A549 (cell line): ENCODE data around the gene EPHB1.

Source experiments
- CHD4 ChIP-seq: fragments of 200-600 bp; sonication (generic); IDR thresholded peaks from 2 replicates; pipeline ENCODE4 v1.6.1; 2016; ENCODE audit warnings: antibody characterized with exemption, mild to moderate bottlenecking, borderline replicate concordance
- CTCF ChIP-seq: fragments of >200 bp; sonication (Bioruptor Twin); formaldehyde crosslinking; IDR thresholded peaks from 3 replicates; pipeline ENCODE4 v1.5.1; 2016
- MAFK ChIP-seq: fragments of 450-650 bp; IDR thresholded peaks from 2 replicates; pipeline ENCODE4 v1.6.1; 2014; ENCODE audit not compliant: partially characterized antibody
- MAX ChIP-seq: IDR thresholded peaks from 2 replicates; pipeline ENCODE4 v1.6.1; 2012
- NR3C1 ChIP-seq: fragments of >200 bp; sonication (Bioruptor Twin); formaldehyde crosslinking; IDR thresholded peaks from 3 replicates; pipeline ENCODE4 v1.6.1; 2017
- POLR2A ChIP-seq: IDR thresholded peaks from 2 replicates; pipeline ENCODE4 v1.6.1; 2012; ENCODE audit warnings: mild to moderate bottlenecking, low read length
- RFX5 ChIP-seq: fragments of 450-650 bp; IDR thresholded peaks from 2 replicates; pipeline ENCODE4 v1.7.1; 2014; ENCODE audit warnings: antibody characterized with exemption, mild to moderate bottlenecking, moderate library complexity
- USF2 ChIP-seq: fragments of 450-650 bp; IDR thresholded peaks from 2 replicates; pipeline ENCODE4 v1.6.1; 2014; ENCODE audit warnings: antibody characterized with exemption
- ZC3H11A ChIP-seq: fragments of 450-650 bp; IDR thresholded peaks from 2 replicates; pipeline ENCODE4 v1.6.1; 2014; ENCODE audit warnings: antibody characterized with exemption, mild to moderate bottlenecking
- ZFP36 ChIP-seq: fragments of 450-650 bp; IDR thresholded peaks from 2 replicates; pipeline ENCODE4 v1.6.1; 2014; ENCODE audit warnings: borderline replicate concordance; ENCODE audit not compliant: partially characterized antibody

GRCh38 chr3:135075157-135075556 lies 280.1 kb downstream of the EPHB1 start:
- TF ChIP-seq ZFP36 = no peak
- no peak for TF ChIP-seq MAX
- no peak for TF ChIP-seq RFX5
- TF ChIP-seq CTCF = no peak
- no peak for TF ChIP-seq NR3C1
- TF ChIP-seq MAFK = no peak
- no peak for TF ChIP-seq USF2
- TF ChIP-seq ZC3H11A = no peak
- no peak for TF ChIP-seq POLR2A
- TF ChIP-seq CHD4 = no peak
